WERI-Rb-1 (cell line): ENCODE measurements around the gene GPR83.
A peak's percentile ranks its signal among the peaks of the same experiment; 100 is the strongest.

Experiments used
- DNase-seq: peaks from one replicate; pipeline ENCODE4 v3.0.0-alpha.2; 2020
- H3K27ac ChIP-seq: fragments of 250-450 bp; sonication (Bioruptor Pico); 2 replicates; pipeline ENCODE4 v1.5.1; 2020; ENCODE audit warnings: mild to moderate bottlenecking, moderate library complexity
- H3K27me3 ChIP-seq: fragments of 250-450 bp; sonication (Bioruptor Pico); 2 replicates; pipeline ENCODE4 v1.5.1; 2021; ENCODE audit warnings: mild to moderate bottlenecking, low read depth, moderate library complexity; ENCODE audit not compliant: insufficient read depth, severe bottlenecking
- H3K36me3 ChIP-seq: fragments of 250-450 bp; sonication (Bioruptor Pico); 2 replicates; pipeline ENCODE4 v1.5.1; 2020; ENCODE audit warnings: mild to moderate bottlenecking, moderate library complexity
- H3K4me3 ChIP-seq: 2 replicates; pipeline ENCODE4 v1.5.1; 2011; ENCODE audit warnings: low read depth, mild to moderate bottlenecking, control low read depth, low read length
- H3K9me3 ChIP-seq: fragments of 250-450 bp; sonication (Bioruptor Pico); 2 replicates; pipeline ENCODE4 v1.5.1; 2021; ENCODE audit warnings: mild to moderate bottlenecking, moderate library complexity; ENCODE audit not compliant: severe bottlenecking
- CTCF ChIP-seq: IDR thresholded peaks from 2 replicates; pipeline ENCODE4 v1.5.1; 2011; ENCODE audit warnings: low read depth, mild to moderate bottlenecking, control low read depth, inconsistent platforms, low read length

The GPR83 gene

GRCh38 chr11:94400839-94401772 is at the start of gene GPR83:
Gene GPR83 (minus strand): TSS chr11:94401419. CDS start chr11:94401247, 172 bp downstream.
- Histone ChIP-seq H3K4me3 (peak within 1 kb of the TSS; percentile 57), H3K27me3 (peaks cover 12% of the 10 kb centered on the region), H3K36me3 (no peaks in the 10 kb centered on the region), H3K27ac (no peak within 1 kb of the TSS), H3K9me3 (no peaks in the 10 kb centered on the region)
- TF ChIP-seq CTCF, result peak; percentile 20; the same call in 1 of the 2 replicates
- peak; percentile 20 for DNase-seq

- DNase-seq, result no peak
- Histone ChIP-seq H3K4me3 (no peak overlapping the region), H3K36me3 (peaks cover 19% of the 10 kb centered on the region), H3K27ac (no peak overlapping the region), H3K27me3 (no peaks in the 10 kb centered on the region), H3K9me3 (no peaks in the 10 kb centered on the region)
- TF ChIP-seq CTCF, result no peak
Measured at GRCh38 chr11:94450048-94450447, 48.8 kb upstream of the GPR83 start.

- no peak overlapping the region for H3K4me3 ChIP-seq
- no peak overlapping the region for H3K27ac ChIP-seq
- TF ChIP-seq CTCF, result no peak
- H3K9me3 ChIP-seq, result no peaks in the 10 kb centered on the region
- no peaks in the 10 kb centered on the region for H3K27me3 ChIP-seq
- peaks cover 23% of the 10 kb centered on the region for H3K36me3 ChIP-seq
- DNase-seq, result no peak
Measured at GRCh38 chr11:94449437-94449836, 48.2 kb upstream of the GPR83 start.

- H3K27me3 ChIP-seq, result no peaks in the 10 kb centered on the region
- DNase-seq, result no peak
- no peak for TF ChIP-seq CTCF
- H3K4me3 ChIP-seq, result no peak overlapping the region
- H3K36me3 ChIP-seq, result peaks cover 25% of the 10 kb centered on the region
- no peaks in the 10 kb centered on the region for H3K9me3 ChIP-seq
- H3K27ac ChIP-seq, result no peak overlapping the region
Measured at GRCh38 chr11:94449029-94449428, 47.8 kb upstream of the GPR83 start.

GRCh38 chr11:94447149-94447548 is 45.9 kb upstream of the GPR83 start:
- no peaks in the 10 kb centered on the region for H3K9me3 ChIP-seq
- H3K4me3 ChIP-seq, result no peak overlapping the region
- H3K27me3 ChIP-seq, result no peaks in the 10 kb centered on the region
- H3K27ac ChIP-seq, result 0 out of 2 replicates have a peak overlapping the region, but pooled peaks have one; percentile 6
- H3K36me3 ChIP-seq, result peaks cover 25% of the 10 kb centered on the region
- no peak for DNase-seq
- TF ChIP-seq CTCF, result no peak
